ENCODE measurements around the gene PNPLA5.

- TF ChIP-seq CTCF (IDR thresholded peaks at IDR 0.05 in 4 of 5, conservative IDR thresholded peaks at IDR 0.05 in 1 of 5) (no peak), POLR2A (IDR thresholded peaks at IDR 0.05) (no peak)
Observed at GRCh38 chr22:43919106-43919973, 27.5 kb upstream of the PNPLA5 start.

Measured in gastrocnemius medialis (tissue), 4 donors.